Measurements from ENCODE around the gene FA2H. TPM values are rescaled to one million over a fixed set of nuclear protein-coding genes. Genes with fewer than 3 reads are reported as not detected.

FA2H gene
- total and polyA plus RNA-seq, 2 of the 13 experiments (the other 11 are each of a cell fraction or from before 2014, with no cell fraction given): 0.20 TPM; not detected in 1

GRCh38 chr16:74695450-74696422 lies 78.9 kb downstream of the FA2H start (continued):
- TF ChIP-seq TAF15 (IDR thresholded peaks at IDR 0.05; ENCODE audit: low read depth, low read length, poor library complexity, severe bottlenecking): no peak
- TF ChIP-seq ZNF850 (CRISPR knock-in tag; conservative IDR thresholded peaks at IDR 0.05): no peak
- TF ChIP-seq ZNF10 (CRISPR knock-in tag; IDR thresholded peaks at IDR 0.05; ENCODE audit: borderline replicate concordance, low read depth): no peak
- 0 out of 2 replicates have a peak, but pooled peaks have one; percentile 29 for TF ChIP-seq ZNF431 (CRISPR knock-in tag; IDR thresholded peaks at IDR 0.05; ENCODE audit: borderline replicate concordance, low read depth)
- TF ChIP-seq ZMYM4 (CRISPR knock-in tag; IDR thresholded peaks at IDR 0.05): peak; percentile 78
- no peak for TF ChIP-seq HOXA9 (CRISPR knock-in tag; IDR thresholded peaks at IDR 0.05; ENCODE audit: borderline replicate concordance)
- 0 out of 2 replicates have a peak, but pooled peaks have one; percentile 32 for TF ChIP-seq HINFP (CRISPR knock-in tag; IDR thresholded peaks at IDR 0.05; ENCODE audit: low read depth)
- TF ChIP-seq MZF1 (CRISPR knock-in tag; IDR thresholded peaks at IDR 0.05; ENCODE audit: borderline replicate concordance): no peak
- no peak for TF ChIP-seq ZNF232 (CRISPR knock-in tag; IDR thresholded peaks at IDR 0.05; ENCODE audit: borderline replicate concordance)
- TF ChIP-seq TGIF2 (CRISPR knock-in tag; IDR thresholded peaks at IDR 0.05): peak; percentile 27; the same call in 1 of the 2 replicates
- TF ChIP-seq SNRNP70 (IDR thresholded peaks at IDR 0.05; ENCODE audit: low read depth, low read length): no peak
- TF ChIP-seq KDM2A (CRISPR knock-in tag; IDR thresholded peaks at IDR 0.05; ENCODE audit: borderline replicate concordance, low read depth): peak; percentile 76
- TF ChIP-seq SAFB2 (CRISPR knock-in tag; IDR thresholded peaks at IDR 0.05; ENCODE audit: borderline replicate concordance, low read depth): no peak; the same call in 1 of the 2 replicates
- no peak for TF ChIP-seq HNRNPH1 (optimal IDR thresholded peaks at IDR 0.05; ENCODE audit: low read depth, low read length)
- TF ChIP-seq ZNF597 (CRISPR knock-in tag; IDR thresholded peaks at IDR 0.05): no peak
- TF ChIP-seq BORCS8-MEF2B (CRISPR knock-in tag; IDR thresholded peaks at IDR 0.05): peak; percentile 63; the same call in 1 of the 2 replicates
- no peak for TF ChIP-seq JUND (CRISPR knock-in tag; IDR thresholded peaks at IDR 0.05)
- TF ChIP-seq ZFYVE20 (CRISPR knock-in tag; IDR thresholded peaks at IDR 0.05; ENCODE audit: borderline replicate concordance, low read depth): no peak
- TF ChIP-seq ZNF326 (CRISPR knock-in tag; IDR thresholded peaks at IDR 0.05; ENCODE audit: borderline replicate concordance): no peak
- peak; percentile 85 for TF ChIP-seq KAT8 (CRISPR knock-in tag; IDR thresholded peaks at IDR 0.05)
- no peak for TF ChIP-seq SALL2 (CRISPR knock-in tag; IDR thresholded peaks at IDR 0.05)
- TF ChIP-seq HDAC1 (CRISPR knock-in tag; IDR thresholded peaks at IDR 0.05): no peak
- no peak for TF ChIP-seq MED8 (CRISPR knock-in tag; IDR thresholded peaks at IDR 0.05; ENCODE audit: insufficient replicate concordance)
- no peak for TF ChIP-seq ZBTB7B (CRISPR knock-in tag; IDR thresholded peaks at IDR 0.05)
- TF ChIP-seq CTCF (CRISPR knock-in tag; IDR thresholded peaks at IDR 0.05): no peak
